HepG2 (cell line): ENCODE measurements around the gene STRA6. TPM values are rescaled to one million over a fixed set of nuclear protein-coding genes. Genes with fewer than 3 reads are reported as not detected.

Experiments used
- ATAC-seq: fragments of 200-7000 bp; cut with Tn5 transposase; 3 replicates; pipeline ENCODE4 v1.9.1; 2020; ENCODE audit warnings: mild to moderate bottlenecking, moderate library complexity
- BruUV-seq: library from RNA; stranded (reverse); fragments of 400-500 nt; replicated peaks from 2 replicates; lab custom pipeline; 2021; lab: Mats Ljungman, UMichigan
- CTCF ChIA-PET: fragments of 300-600 bp; formaldehyde crosslinking; extraction: SDS; loops from one replicate; lab custom pipeline; 2021; ENCODE audit warnings: low total read pairs, inconsistent platforms, low intra/inter-chr PET ratio; lab: Yijun Ruan, JAX
- POLR2A ChIA-PET: fragments of 350-600 bp; sonication (Branson Sonifier 250); formaldehyde crosslinking; loops from one replicate; lab custom pipeline; 2020; ENCODE audit warnings: antibody characterized with exemption, inconsistent platforms; lab: Yijun Ruan, JAX
- DNase-seq: peaks from one replicate; pipeline ENCODE4 v3.0.0-alpha.2; 2015; ENCODE audit warnings: low spot score
- FAIRE-seq: peaks from 3 replicates; lab custom pipeline; 2011; peaks lifted over from hg19 to GRCh38; lab: Jason Lieb, UNC
- H2AFZ ChIP-seq: one replicate; pipeline ENCODE4 v1.6.1; 2011; ENCODE audit warnings: low read length, inconsistent platforms
- H3K27ac ChIP-seq: fragments of 300-600 bp; 3 replicates; pipeline ENCODE4 v1.8.0; 2011; ENCODE audit warnings: mixed run types, mild to moderate bottlenecking, mixed read lengths, low read length, inconsistent platforms; ENCODE audit not compliant: insufficient read depth; ENCODE audit errors: extremely low read length
- H3K27me3 ChIP-seq, 2 experiments: fragments of 200-600 bp in 1 of 2; 2 replicates in 1 of 2; 3 replicates in 1 of 2; pipeline versions ENCODE4 v1.6.0 to v1.8.0; 2011; ENCODE audit warnings: low read length in 2 of 2, mild to moderate bottlenecking in 2 of 2, moderate library complexity in 2 of 2, inconsistent platforms in 1 of 2; ENCODE audit not compliant: insufficient read depth in 2 of 2, control insufficient read depth in 1 of 2
- H3K36me3 ChIP-seq, 2 experiments: fragments of 200-600 bp in 1 of 2; replicated peaks in 1 of 2; 2 replicates in 1 of 2; 3 replicates in 1 of 2; pipeline versions ENCODE4 v1.5.1 to v1.8.0; 2011; ENCODE audit warnings: low read length in 2 of 2, inconsistent platforms in 1 of 2; ENCODE audit not compliant: insufficient read depth in 2 of 2, control insufficient read depth in 1 of 2
- H3K4me1 ChIP-seq: 2 replicates; pipeline ENCODE4 v1.5.1; 2012; ENCODE audit warnings: low read length, inconsistent platforms; ENCODE audit not compliant: insufficient read depth
- H3K4me2 ChIP-seq: 2 replicates; pipeline ENCODE4 v1.6.0; 2011; ENCODE audit warnings: low read depth, low read length, inconsistent platforms
- H3K4me3 ChIP-seq, 3 experiments: fragments of 200-600 bp in 1 of 3; sonication (generic), shearing (Covaris generic) in 1 of 3; replicated peaks in 1 of 3; 2 replicates each; pipeline ENCODE4 v1.5.1; 2011 to 2016; ENCODE audit warnings: low read length in 3 of 3, inconsistent platforms in 2 of 3, low read depth in 2 of 3, mild to moderate bottlenecking in 2 of 3, control low read depth in 1 of 3, mixed read lengths in 1 of 3; ENCODE audit not compliant: insufficient read depth in 1 of 3
- H3K79me2 ChIP-seq: one replicate; pipeline ENCODE4 v1.6.1; 2011; ENCODE audit warnings: low read length, inconsistent platforms; ENCODE audit not compliant: insufficient read depth
- H3K9ac ChIP-seq: 2 replicates; pipeline ENCODE4 v1.6.0; 2011; ENCODE audit warnings: mild to moderate bottlenecking, low read depth, low read length, inconsistent platforms; ENCODE audit not compliant: insufficient read depth
- H3K9me3 ChIP-seq: 2 replicates; pipeline ENCODE4 v1.5.1; 2012; ENCODE audit warnings: mild to moderate bottlenecking, low read length
- H4K20me1 ChIP-seq: 2 replicates; pipeline ENCODE4 v1.6.0; 2011; ENCODE audit warnings: inconsistent platforms, mild to moderate bottlenecking, low read length, moderate library complexity; ENCODE audit not compliant: insufficient read depth
- BCL6 ChIP-seq: IDR thresholded peaks from 2 replicates; pipeline ENCODE4 v1.6.1; 2016; ENCODE audit warnings: missing genetic modification reagents, missing compliant biosample characterization
- FLYWCH1 ChIP-seq: sonication (generic); formaldehyde crosslinking; IDR thresholded peaks from 2 replicates; pipeline ENCODE4 v1.8.1; 2023; ENCODE audit warnings: mild to moderate bottlenecking, missing genetic modification reagents
- FOXC1 ChIP-seq: sonication (generic); formaldehyde crosslinking; IDR thresholded peaks from 2 replicates; pipeline ENCODE4 v1.8.0; 2022; ENCODE audit warnings: mild to moderate bottlenecking, missing genetic modification reagents, borderline replicate concordance
- KLF9 ChIP-seq: IDR thresholded peaks from 2 replicates; pipeline ENCODE4 v1.6.1; 2016; ENCODE audit warnings: low read depth
- MAF1 ChIP-seq: sonication (generic); formaldehyde crosslinking; IDR thresholded peaks from 2 replicates; pipeline ENCODE4 v1.5.0; 2020; ENCODE audit warnings: missing genetic modification reagents, borderline replicate concordance
- NCOR1 ChIP-seq: fragments of 200-600 bp; sonication (generic); IDR thresholded peaks from 2 replicates; pipeline ENCODE4 v1.7.0; 2017; ENCODE audit warnings: antibody characterized with exemption, low read length, borderline replicate concordance
- RFXAP ChIP-seq: sonication (generic); formaldehyde crosslinking; IDR thresholded peaks from 2 replicates; pipeline ENCODE4 v1.4.0; 2020; ENCODE audit warnings: missing genetic modification reagents, borderline replicate concordance
- SMARCE1 ChIP-seq: fragments of 450-650 bp; IDR thresholded peaks from 2 replicates; pipeline ENCODE4 v1.6.1; 2017; ENCODE audit warnings: borderline replicate concordance
- SRF ChIP-seq: IDR thresholded peaks from 2 replicates; pipeline ENCODE4 v1.6.1; 2011; ENCODE audit warnings: mild to moderate bottlenecking, low read depth, low read length, moderate library complexity
- TBX2 ChIP-seq: sonication (generic); formaldehyde crosslinking; IDR thresholded peaks from 2 replicates; pipeline ENCODE4 v1.5.0; 2020; ENCODE audit warnings: missing genetic modification reagents, mild to moderate bottlenecking, borderline replicate concordance
- TGIF2 ChIP-seq: IDR thresholded peaks from 2 replicates; pipeline ENCODE4 v1.6.1; 2016; ENCODE audit warnings: control low read depth, missing compliant biosample characterization
- ZNF331 ChIP-seq: sonication (generic); formaldehyde crosslinking; IDR thresholded peaks from 2 replicates; pipeline ENCODE4 v1.4.0; 2020; ENCODE audit warnings: missing genetic modification reagents
- ZNF354B ChIP-seq: sonication (generic); formaldehyde crosslinking; IDR thresholded peaks from 2 replicates; pipeline ENCODE4 v1.8.0; 2022; ENCODE audit warnings: mild to moderate bottlenecking, missing genetic modification reagents
- WGBS: methylation state at CpG from one replicate; pipeline ENCODE4 v1.1.6; 2017; ENCODE audit warnings: low lambda C conversion rate; 5-methylcytosine and 5-hydroxymethylcytosine counted together
- in situ Hi-C: cut with HindIII; loops from 2 replicates; pipeline ENCODE4 v1.10.0; 2017; ENCODE audit warnings: low pct_unique_long_range_greater_than_20kb; ENCODE audit not compliant: extremely low pct_ligation_motif_present
- intact Hi-C: fragments of 100-400 bp; cut with micrococcal nuclease; formaldehyde crosslinking; loops from one replicate; pipeline ENCODE4 v1.10.0; 2022; ENCODE audit not compliant: unreplicated experiment
- polyA plus RNA-seq, 8 experiments: library from polyadenylated mRNA; depleted of rRNA in 3 of 8; stranded (reverse) in 7 of 8; unstranded in 1 of 8; fragments of >200 nt; fragmentation: Illumina TruSeq in 4 of 8; extraction: Trizol in 4 of 8; gene quantifications; 2 replicates each; pipeline versions ENCODE4 v1.2.1 to v1.2.3, GENCODE V29; 2011 to 2016; ENCODE audit warnings: low read depth in 4 of 8, missing spikeins in 1 of 8, mixed read lengths in 1 of 8; ENCODE audit not compliant: insufficient read depth in 1 of 8
- total RNA-seq, 5 experiments: library from RNA; depleted of rRNA; stranded (reverse); fragments of >200 nt; fragmentation: Illumina TruSeq; extraction: Trizol; gene quantifications; 2 replicates each; pipeline ENCODE4 v1.2.3, GENCODE V29; 2016; ENCODE audit warnings: low read depth in 1 of 5
- TF ChIP-seq, protein P1 (sequence below): sonication (generic); formaldehyde crosslinking; IDR thresholded peaks from 2 replicates; pipeline ENCODE4 v1.5.0; 2020; ENCODE audit warnings: mild to moderate bottlenecking, missing genetic modification reagents
- TF ChIP-seq, protein P2 (sequence below): sonication (generic); formaldehyde crosslinking; IDR thresholded peaks from 2 replicates; pipeline ENCODE4 v1.8.1; 2023; ENCODE audit warnings: mild to moderate bottlenecking, missing genetic modification reagents
- TF ChIP-seq, protein P3 (sequence below): sonication (generic); formaldehyde crosslinking; IDR thresholded peaks from 2 replicates; pipeline ENCODE4 v1.5.1; 2020; ENCODE audit warnings: missing genetic modification reagents, mild to moderate bottlenecking, borderline replicate concordance
- TF ChIP-seq, protein P4 (sequence below): IDR thresholded peaks from 2 replicates; pipeline ENCODE4 v1.6.1; 2016; ENCODE audit warnings: low read depth

STRA6 gene
- total and polyA plus RNA-seq, 2 of the 13 experiments (the other 11 are each of a cell fraction or from before 2014, with no cell fraction given) = 1.6 to 2.1 TPM

DNA sequence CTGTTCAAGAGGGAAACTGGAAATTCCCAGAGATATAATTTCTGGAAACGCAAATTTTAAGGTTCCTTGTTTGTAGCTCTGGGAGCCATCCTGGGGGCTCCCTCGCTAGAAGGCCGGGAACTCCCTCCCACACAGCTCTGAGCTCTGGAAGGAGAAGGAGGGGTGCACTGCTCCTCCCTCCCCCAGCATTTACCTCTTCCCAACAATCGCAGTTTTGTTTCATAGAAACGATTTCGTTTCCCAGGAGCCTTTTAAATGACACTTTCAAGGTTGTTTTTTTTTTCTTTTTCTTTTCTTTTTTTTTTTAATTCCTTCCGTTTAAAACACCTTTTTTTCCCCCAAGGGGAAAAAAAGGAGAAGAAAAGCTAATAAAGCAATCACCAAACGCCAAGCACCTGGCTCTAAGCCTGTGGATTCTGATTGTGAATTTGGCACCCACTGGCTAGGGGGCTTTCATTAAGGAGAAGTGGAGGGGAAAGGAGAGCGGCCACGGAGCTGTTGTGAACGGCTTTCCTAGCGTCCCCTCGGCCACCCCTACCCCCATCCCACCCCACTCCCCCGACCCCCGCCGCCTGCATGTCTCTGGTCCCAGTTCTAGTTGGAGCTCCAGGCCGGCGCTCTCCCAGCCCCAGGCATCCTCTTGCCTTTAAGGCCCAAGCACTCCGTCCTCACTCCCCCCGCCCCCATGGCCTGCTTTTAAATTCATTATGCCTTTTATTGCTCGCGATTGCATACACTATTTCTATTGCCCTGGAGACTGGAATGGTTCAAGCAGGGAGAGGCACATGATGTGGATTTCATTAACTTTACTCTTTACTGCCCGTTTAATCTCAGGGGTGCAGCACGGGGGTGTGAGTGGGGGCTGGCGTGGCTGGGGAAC lies 19.9 kb upstream of the STRA6 start:
- no TSS peak for BruUV-seq
- 40% methylated on average over 25 of the region's 25 CpGs for WGBS
- H3K27me3 ChIP-seq = peaks cover 7 to 9% of the 10 kb centered on the region in 2 experiments; a peak in 3 of 5 replicates

More for the DNA sequence above, 19.9 kb upstream of the STRA6 start:
- Histone ChIP-seq H4K20me1 (no peaks in the 10 kb centered on the region), H2AFZ (no peak overlapping the region), H3K9me3 (no peaks in the 10 kb centered on the region), H3K36me3 (no peaks in the 10 kb centered on the region), H3K4me2 (no peak overlapping the region), H3K79me2 (no peaks in the 10 kb centered on the region), H3K27ac (no peak overlapping the region), H3K9ac (no peak overlapping the region), H3K4me3 (no peak overlapping the region), H3K4me1 (0 out of 2 replicates have a peak, but pooled peaks cover 4% of the 10 kb centered on the region)
- DNase-seq = no peak
- ChIA-PET POLR2A (no interaction called here), CTCF (no interaction called here)
- intact Hi-C loops = no loop called here
- TF ChIP-seq SRF = no peak
- TF ChIP-seq FOXC1 (CRISPR knock-in tag) = no peak
- TF ChIP-seq TBX2 (CRISPR knock-in tag) = no peak
- no peak for TF ChIP-seq BCL6
- TF ChIP-seq KLF9 (CRISPR knock-in tag) = no peak
- TF ChIP-seq MAF1 (CRISPR knock-in tag) = no peak
- no peak for TF ChIP-seq ZNF331
- TF ChIP-seq, protein P1, sequence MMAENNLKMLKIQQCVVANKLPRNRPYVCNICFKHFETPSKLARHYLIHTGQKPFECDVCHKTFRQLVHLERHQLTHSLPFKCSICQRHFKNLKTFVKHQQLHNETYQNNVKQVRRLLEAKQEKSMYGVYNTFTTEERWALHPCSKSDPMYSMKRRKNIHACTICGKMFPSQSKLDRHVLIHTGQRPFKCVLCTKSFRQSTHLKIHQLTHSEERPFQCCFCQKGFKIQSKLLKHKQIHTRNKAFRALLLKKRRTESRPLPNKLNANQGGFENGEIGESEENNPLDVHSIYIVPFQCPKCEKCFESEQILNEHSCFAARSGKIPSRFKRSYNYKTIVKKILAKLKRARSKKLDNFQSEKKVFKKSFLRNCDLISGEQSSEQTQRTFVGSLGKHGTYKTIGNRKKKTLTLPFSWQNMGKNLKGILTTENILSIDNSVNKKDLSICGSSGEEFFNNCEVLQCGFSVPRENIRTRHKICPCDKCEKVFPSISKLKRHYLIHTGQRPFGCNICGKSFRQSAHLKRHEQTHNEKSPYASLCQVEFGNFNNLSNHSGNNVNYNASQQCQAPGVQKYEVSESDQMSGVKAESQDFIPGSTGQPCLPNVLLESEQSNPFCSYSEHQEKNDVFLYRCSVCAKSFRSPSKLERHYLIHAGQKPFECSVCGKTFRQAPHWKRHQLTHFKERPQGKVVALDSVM (CRISPR knock-in tag) = no peak
- no peak for TF ChIP-seq FLYWCH1 (CRISPR knock-in tag)
- no peak for TF ChIP-seq TGIF2
- no peak for TF ChIP-seq ZNF354B (CRISPR knock-in tag)
- TF ChIP-seq, protein P2, sequence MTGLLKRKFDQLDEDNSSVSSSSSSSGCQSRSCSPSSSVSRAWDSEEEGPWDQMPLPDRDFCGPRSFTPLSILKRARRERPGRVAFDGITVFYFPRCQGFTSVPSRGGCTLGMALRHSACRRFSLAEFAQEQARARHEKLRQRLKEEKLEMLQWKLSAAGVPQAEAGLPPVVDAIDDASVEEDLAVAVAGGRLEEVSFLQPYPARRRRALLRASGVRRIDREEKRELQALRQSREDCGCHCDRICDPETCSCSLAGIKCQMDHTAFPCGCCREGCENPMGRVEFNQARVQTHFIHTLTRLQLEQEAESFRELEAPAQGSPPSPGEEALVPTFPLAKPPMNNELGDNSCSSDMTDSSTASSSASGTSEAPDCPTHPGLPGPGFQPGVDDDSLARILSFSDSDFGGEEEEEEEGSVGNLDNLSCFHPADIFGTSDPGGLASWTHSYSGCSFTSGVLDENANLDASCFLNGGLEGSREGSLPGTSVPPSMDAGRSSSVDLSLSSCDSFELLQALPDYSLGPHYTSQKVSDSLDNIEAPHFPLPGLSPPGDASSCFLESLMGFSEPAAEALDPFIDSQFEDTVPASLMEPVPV (CRISPR knock-in tag) = no peak
- TF ChIP-seq RFXAP (CRISPR knock-in tag) = no peak
- TF ChIP-seq, protein P3, sequence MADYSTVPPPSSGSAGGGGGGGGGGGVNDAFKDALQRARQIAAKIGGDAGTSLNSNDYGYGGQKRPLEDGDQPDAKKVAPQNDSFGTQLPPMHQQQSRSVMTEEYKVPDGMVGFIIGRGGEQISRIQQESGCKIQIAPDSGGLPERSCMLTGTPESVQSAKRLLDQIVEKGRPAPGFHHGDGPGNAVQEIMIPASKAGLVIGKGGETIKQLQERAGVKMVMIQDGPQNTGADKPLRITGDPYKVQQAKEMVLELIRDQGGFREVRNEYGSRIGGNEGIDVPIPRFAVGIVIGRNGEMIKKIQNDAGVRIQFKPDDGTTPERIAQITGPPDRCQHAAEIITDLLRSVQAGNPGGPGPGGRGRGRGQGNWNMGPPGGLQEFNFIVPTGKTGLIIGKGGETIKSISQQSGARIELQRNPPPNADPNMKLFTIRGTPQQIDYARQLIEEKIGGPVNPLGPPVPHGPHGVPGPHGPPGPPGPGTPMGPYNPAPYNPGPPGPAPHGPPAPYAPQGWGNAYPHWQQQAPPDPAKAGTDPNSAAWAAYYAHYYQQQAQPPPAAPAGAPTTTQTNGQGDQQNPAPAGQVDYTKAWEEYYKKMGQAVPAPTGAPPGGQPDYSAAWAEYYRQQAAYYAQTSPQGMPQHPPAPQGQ (CRISPR knock-in tag) = no peak
- TF ChIP-seq, protein P4, sequence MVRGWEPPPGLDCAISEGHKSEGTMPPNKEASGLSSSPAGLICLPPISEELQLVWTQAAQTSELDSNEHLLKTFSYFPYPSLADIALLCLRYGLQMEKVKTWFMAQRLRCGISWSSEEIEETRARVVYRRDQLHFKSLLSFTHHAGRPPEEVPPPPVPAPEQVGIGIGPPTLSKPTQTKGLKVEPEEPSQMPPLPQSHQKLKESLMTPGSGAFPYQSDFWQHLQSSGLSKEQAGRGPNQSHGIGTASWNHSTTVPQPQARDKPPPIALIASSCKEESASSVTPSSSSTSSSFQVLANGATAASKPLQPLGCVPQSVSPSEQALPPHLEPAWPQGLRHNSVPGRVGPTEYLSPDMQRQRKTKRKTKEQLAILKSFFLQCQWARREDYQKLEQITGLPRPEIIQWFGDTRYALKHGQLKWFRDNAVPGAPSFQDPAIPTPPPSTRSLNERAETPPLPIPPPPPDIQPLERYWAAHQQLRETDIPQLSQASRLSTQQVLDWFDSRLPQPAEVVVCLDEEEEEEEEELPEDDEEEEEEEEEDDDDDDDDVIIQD (CRISPR knock-in tag) = no peak
- no peak for TF ChIP-seq NCOR1
- TF ChIP-seq SMARCE1 = no peak
- FAIRE-seq = no peak
- in situ Hi-C loops = no loop called here
- no peak for ATAC-seq
